ENCODE results near the gene TBRG1. TPM values are rescaled to one million over a fixed set of nuclear protein-coding genes. Genes with fewer than 3 reads are reported as not detected.

The TBRG1 gene
- total and polyA plus RNA-seq, 2 donors from 2014 or later: 23.3 to 35.6 TPM

DNA sequence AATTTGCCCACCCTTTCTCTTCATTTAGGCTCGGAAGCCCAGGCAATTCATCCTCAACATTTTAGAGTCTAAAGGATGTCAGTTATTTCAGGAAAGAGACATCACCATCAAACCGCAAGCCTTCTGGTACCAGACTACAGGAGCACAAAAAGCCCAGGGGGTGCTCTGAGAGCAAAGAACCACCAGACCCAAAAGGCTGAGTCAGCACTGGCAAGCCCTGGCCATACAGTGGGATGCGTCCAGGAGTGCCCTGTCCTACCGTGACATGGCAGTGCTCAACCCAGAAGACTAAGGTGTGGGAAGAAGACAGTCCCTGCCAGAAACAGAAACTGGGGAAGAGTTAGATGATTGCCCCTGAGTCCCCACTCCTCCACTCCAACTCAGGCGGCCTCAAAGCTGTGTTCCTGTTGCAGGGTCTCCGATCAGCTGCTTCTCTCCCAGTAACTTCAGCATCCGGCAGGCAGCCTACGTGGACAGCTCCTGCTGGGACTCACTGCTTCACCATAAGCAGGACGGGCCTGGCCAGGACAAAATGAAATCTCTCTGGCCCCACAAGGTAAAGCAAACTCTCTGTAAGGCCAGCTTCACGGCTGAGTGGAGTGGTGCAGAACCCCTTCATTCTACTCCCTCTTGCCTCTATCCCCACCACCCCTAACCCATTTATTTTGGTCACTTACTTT is 10.0 kb upstream of the TBRG1 start:
- FAIRE-seq (no peak), DNase-seq (peak in 3 of 5 donors; percentile 26 to 42 (median 37))
- no peaks in the 10 kb centered on the region for H3K36me3 ChIP-seq (ENCODE audit: control insufficient read depth in 2 of 3, insufficient read depth in 3 of 3, low read length in 3 of 3)
- H3K27ac ChIP-seq (ENCODE audit: low read depth in 2 of 2, low read length in 2 of 2): no peak overlapping the region
- H3K27me3 ChIP-seq (ENCODE audit: control insufficient read depth, insufficient read depth, low read length): no peaks in the 10 kb centered on the region
- H3K9me3 ChIP-seq (ENCODE audit: control insufficient read depth in 2 of 3, insufficient read depth in 1 of 3, low read length in 3 of 3): no peaks in the 10 kb centered on the region
- H3K4me3 ChIP-seq (ENCODE audit: low read length in 3 of 3): no peak overlapping the region
- no peaks in the 10 kb centered on the region for H3K4me1 ChIP-seq (ENCODE audit: control insufficient read depth in 2 of 3, insufficient read depth in 2 of 3, low read depth in 1 of 3, low read length in 3 of 3)
- TF ChIP-seq CTCF (IDR thresholded peaks at IDR 0.05; ENCODE audit: borderline replicate concordance, extremely low read depth, insufficient read depth): no peak
- intact Hi-C loops (cut with DNase I): no loop called here
- H3K9ac ChIP-seq (ENCODE audit: low read length in 3 of 3): no peak overlapping the region

GRCh38 chr11:124618863-124619262 is 3.8 kb upstream of the TBRG1 start:
- no peak overlapping the region for H3K27ac ChIP-seq (ENCODE audit: low read depth in 2 of 2, low read length in 2 of 2)
- intact Hi-C loops (cut with DNase I): no loop called here
- no peak for TF ChIP-seq CTCF (IDR thresholded peaks at IDR 0.05; ENCODE audit: borderline replicate concordance, extremely low read depth, insufficient read depth)
- H3K9me3 ChIP-seq (ENCODE audit: control insufficient read depth in 2 of 3, insufficient read depth in 1 of 3, low read length in 3 of 3): no peaks in the 10 kb centered on the region
- H3K4me3 ChIP-seq (ENCODE audit: low read length in 3 of 3): no peak overlapping the region
- no peak for DNase-seq
- peaks cover 5 to 10% (median 7%) of the 10 kb centered on the region in 3 donors for H3K4me1 ChIP-seq (ENCODE audit: control insufficient read depth in 2 of 3, insufficient read depth in 2 of 3, low read depth in 1 of 3, low read length in 3 of 3)
- H3K36me3 ChIP-seq (ENCODE audit: control insufficient read depth in 2 of 3, insufficient read depth in 3 of 3, low read length in 3 of 3): no peaks in the 10 kb centered on the region
- no peaks in the 10 kb centered on the region for H3K27me3 ChIP-seq (ENCODE audit: control insufficient read depth, insufficient read depth, low read length)
- FAIRE-seq: no peak
- no peak overlapping the region for H3K9ac ChIP-seq (ENCODE audit: low read length in 3 of 3)

- peaks cover 5 to 26% (median 11%) of the 10 kb centered on the region in 3 donors for H3K36me3 ChIP-seq (ENCODE audit: control insufficient read depth in 2 of 3, insufficient read depth in 3 of 3, low read length in 3 of 3)
- no peak overlapping the region for H3K27ac ChIP-seq (ENCODE audit: low read depth in 2 of 2, low read length in 2 of 2)
- DNase-seq (no peak), FAIRE-seq (no peak)
- H3K9ac ChIP-seq (ENCODE audit: low read length in 3 of 3): peak overlapping the region in 1 of 3 donors; percentile 76
- intact Hi-C loops (cut with DNase I): no loop called here
- no peaks in the 10 kb centered on the region for H3K27me3 ChIP-seq (ENCODE audit: control insufficient read depth, insufficient read depth, low read length)
- no peak for TF ChIP-seq CTCF (IDR thresholded peaks at IDR 0.05; ENCODE audit: borderline replicate concordance, extremely low read depth, insufficient read depth)
- H3K4me3 ChIP-seq (ENCODE audit: low read length in 3 of 3): peak overlapping the region; percentile 87 to 96 (median 93)
- peaks cover 5 to 18% (median 10%) of the 10 kb centered on the region in 3 donors for H3K4me1 ChIP-seq (ENCODE audit: control insufficient read depth in 2 of 3, insufficient read depth in 2 of 3, low read depth in 1 of 3, low read length in 3 of 3)
- H3K9me3 ChIP-seq (ENCODE audit: control insufficient read depth in 2 of 3, insufficient read depth in 1 of 3, low read length in 3 of 3): no peaks in the 10 kb centered on the region
Measured at GRCh38 chr11:124623861-124624525, 1.3 kb downstream of the TBRG1 start.

All from kidney (tissue), 14 donors.